Measurements from ENCODE around the gene C17orf75. TPM values are rescaled to one million over a fixed set of nuclear protein-coding genes. Genes with fewer than 3 reads are reported as not detected.

C17orf75 gene
- total and polyA plus RNA-seq, 2 of the 8 experiments (the other 6 are each of a cell fraction or from before 2014, with no cell fraction given) = 15.8 to 42.6 TPM

DNA sequence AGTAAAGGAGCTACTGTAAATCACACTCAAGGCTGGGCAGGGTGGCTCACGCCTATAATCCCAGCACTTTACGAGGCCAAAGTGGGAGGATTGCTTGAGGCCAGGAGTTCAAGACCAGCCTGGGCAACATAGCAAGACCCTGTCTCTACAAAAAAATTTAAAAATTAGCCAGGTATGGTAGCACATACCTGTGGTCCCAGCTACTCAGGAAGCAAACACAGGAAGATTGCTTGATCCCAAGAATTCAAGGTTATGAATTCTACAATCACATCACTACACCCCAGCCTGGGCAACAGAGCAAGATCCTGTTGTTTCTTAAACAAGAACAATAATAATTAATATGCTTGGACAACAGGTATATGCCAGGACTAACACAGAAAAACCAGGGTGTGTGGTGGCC is 63.2 kb downstream of the C17orf75 start (continued):
- no peak for TF ChIP-seq EP300 (IDR thresholded peaks at IDR 0.05; ENCODE audit: borderline replicate concordance in 1 of 2, low read depth in 2 of 2, low read length in 2 of 2)
- TF ChIP-seq BCL11A (IDR thresholded peaks at IDR 0.05; ENCODE audit: low read depth in 2 of 2, low read length in 2 of 2) = no peak
- no peak for TF ChIP-seq GABPA (IDR thresholded peaks at IDR 0.05; ENCODE audit: borderline replicate concordance, insufficient read depth, low read length)

MicroRNA genes within 50 kb of the gene (microRNA counts, 767-probe panel; counts per million panel counts)
- microRNA hsa-miR-632 = 879 counts per million, percentile 95 among the panel's probes with 10 or more counts

Small RNA genes within 50 kb of the gene (microRNA-seq; reads per million reads assigned to microRNA genes)
- gene MIR632 (ENCODE audit: borderline microRNAs expressed in 2 of 2, borderline number of aligned reads in 2 of 2, borderline replicate concordance in 1 of 2) = 0 to 0.20 reads per million in 2 experiments

Other genes with a start within 250 kb of the C17orf75 start
- 30.6 and 34.2 TPM in 2 replicates for gene RHOT1, start 199.7 kb downstream of the C17orf75 start, total RNA-seq (2021; fragmentation: NEBNext Ultra II Directional; extraction: Animal tissue kit (Norgen Biotek cat#: 25700))
- gene RHOT1, start 199.7 kb downstream of the C17orf75 start, polyA plus RNA-seq (2011; rRNA removed) = 18.4 and 38.2 TPM in 2 replicates
- gene RHBDL3, start 76.3 kb downstream of the C17orf75 start, total RNA-seq (2021; fragmentation: NEBNext Ultra II Directional; extraction: Animal tissue kit (Norgen Biotek cat#: 25700)) = 11.8 and 12.2 TPM in 2 replicates
- 9.6 and 15.9 TPM in 2 replicates for gene RHBDL3, start 76.3 kb downstream of the C17orf75 start, polyA plus RNA-seq (2011; rRNA removed)
- 254 and 268 TPM in 2 replicates for gene ZNF207, start 8.0 kb upstream of the C17orf75 start, total RNA-seq (2021; fragmentation: NEBNext Ultra II Directional; extraction: Animal tissue kit (Norgen Biotek cat#: 25700))
- gene ZNF207, start 8.0 kb upstream of the C17orf75 start, polyA plus RNA-seq (2011; rRNA removed) = 214 and 286 TPM in 2 replicates
- gene PSMD11, start 102.3 kb upstream of the C17orf75 start, total RNA-seq (2021; fragmentation: NEBNext Ultra II Directional; extraction: Animal tissue kit (Norgen Biotek cat#: 25700)) = 171 and 175 TPM in 2 replicates
- 49.0 and 68.4 TPM in 2 replicates for gene PSMD11, start 102.3 kb upstream of the C17orf75 start, polyA plus RNA-seq (2011; rRNA removed)
- gene CDK5R1, start 144.8 kb upstream of the C17orf75 start, total RNA-seq (2021; fragmentation: NEBNext Ultra II Directional; extraction: Animal tissue kit (Norgen Biotek cat#: 25700)) = 9.9 and 10.7 TPM in 2 replicates
- gene CDK5R1, start 144.8 kb upstream of the C17orf75 start, polyA plus RNA-seq (2011; rRNA removed) = 2.7 and 4.3 TPM in 2 replicates